Measurements from ENCODE around the gene ADAMTS2.

ADAMTS2 gene

DNA sequence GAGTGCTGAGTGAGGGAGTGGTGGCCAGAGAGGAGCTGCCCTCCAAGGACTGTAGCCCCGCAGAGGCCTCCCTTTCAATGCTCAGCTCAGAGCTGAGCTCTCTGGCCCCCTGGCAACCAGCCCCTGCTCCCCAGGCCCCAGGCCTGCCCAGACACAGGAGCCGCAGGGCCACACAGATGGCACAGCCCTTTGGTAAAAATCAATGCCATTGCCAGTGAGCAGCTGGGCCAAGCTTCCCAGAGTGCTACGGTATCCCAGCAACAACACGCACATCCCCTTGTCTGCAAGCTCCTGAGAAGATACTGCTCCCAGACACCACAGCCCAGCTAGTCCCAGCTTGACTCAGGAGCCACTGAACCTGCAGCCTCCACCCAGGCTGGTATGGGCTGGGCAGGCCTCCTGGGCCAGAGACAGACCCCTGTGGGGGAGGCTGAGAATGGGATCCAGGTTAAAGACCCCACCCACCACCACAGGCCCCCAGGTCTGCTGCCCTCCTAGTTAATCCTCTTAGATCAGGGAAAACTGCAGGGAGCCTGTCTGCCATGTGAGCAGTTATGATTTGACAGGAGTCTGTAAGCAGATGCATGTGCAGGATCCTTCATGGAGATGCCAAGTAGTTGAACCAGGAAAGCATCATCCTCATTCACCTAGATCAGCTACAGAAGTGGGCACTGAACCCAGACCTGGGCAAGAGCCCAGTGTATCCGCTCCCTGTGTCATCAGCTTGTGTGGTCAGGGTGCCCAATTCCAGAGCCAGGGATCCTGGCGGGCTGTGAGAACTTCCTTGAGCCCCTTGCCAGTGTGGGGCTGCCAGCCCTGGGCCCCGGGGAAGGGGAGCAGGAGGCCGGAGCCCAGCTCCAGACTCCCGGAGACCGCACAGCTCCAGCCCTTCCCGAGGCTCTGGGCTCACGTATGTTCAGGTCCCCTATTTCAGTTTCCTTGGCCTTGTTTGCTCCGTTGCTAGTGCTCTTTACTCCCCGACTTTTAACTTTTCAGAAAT lies 26.7 kb upstream of the ADAMTS2 start:
- no peak for DNase-seq

- DNase-seq: peak; percentile 22
Measured at GRCh38 chr5:179371121-179371510, 25.9 kb upstream of the ADAMTS2 start.

GRCh38 chr5:179370490-179371120 lies 25.3 kb upstream of the ADAMTS2 start:
- no peak for DNase-seq

DNA sequence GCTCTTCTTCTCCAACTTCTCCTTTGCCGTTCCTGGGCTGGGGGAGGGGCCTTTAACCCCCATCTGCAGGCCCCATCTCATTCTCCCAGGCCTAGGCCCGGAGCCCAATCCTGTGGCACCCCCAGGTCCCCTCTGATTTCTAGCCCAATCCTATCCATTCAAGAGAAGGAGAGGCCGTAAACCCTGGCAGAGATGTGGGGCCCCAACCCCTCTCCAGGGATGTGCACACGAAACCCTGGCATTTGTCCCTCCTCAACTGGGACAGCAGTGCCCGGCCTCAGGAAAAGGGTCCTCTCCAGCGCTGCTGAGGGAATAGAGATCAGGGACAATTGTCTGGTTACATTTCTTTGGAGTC lies 24.2 kb upstream of the ADAMTS2 start:
- no peak for DNase-seq

- no peak for DNase-seq
Measured at GRCh38 chr5:179368806-179369529, 23.7 kb upstream of the ADAMTS2 start.

DNA sequence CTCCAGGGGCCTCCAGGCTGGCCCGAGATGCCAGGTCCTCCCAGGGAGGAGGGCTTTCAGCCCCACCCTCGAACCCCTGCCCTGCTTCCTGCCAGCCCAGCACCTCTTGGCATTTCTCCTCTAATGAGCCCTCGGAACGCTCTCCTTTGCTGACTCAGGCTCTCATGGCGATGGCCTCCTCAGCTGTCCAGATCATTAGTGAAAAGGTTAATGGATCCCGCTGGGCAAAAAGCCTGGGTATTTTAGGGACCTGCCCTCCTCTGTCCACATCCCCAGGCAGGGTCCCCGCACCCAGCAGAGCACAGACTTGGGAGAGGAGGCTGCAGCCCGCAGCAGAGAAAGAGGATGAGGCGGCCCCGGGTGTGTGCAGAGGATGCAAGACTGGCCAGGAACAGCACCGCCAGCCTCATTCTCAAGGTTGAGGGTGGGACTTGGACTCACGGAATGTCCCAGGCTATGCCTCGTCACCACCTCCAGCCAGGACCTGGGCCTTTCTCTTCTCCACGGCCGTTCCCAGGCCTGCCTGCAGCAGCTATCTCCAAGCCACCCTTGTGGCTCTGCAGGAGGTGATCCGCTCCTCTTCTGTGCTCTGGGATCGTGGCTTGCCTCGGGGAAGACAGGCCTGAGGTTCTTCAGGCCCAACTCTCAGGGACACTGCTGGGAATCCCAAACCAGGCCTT lies 23.0 kb upstream of the ADAMTS2 start:
- DNase-seq: no peak

- DNase-seq: no peak
Measured at GRCh38 chr5:179367491-179367890, 22.2 kb upstream of the ADAMTS2 start.

GRCh38 chr5:179362355-179362754 lies 17.1 kb upstream of the ADAMTS2 start:
- DNase-seq: no peak

GRCh38 chr5:179361037-179361603 lies 15.9 kb upstream of the ADAMTS2 start:
- DNase-seq: no peak

DNA sequence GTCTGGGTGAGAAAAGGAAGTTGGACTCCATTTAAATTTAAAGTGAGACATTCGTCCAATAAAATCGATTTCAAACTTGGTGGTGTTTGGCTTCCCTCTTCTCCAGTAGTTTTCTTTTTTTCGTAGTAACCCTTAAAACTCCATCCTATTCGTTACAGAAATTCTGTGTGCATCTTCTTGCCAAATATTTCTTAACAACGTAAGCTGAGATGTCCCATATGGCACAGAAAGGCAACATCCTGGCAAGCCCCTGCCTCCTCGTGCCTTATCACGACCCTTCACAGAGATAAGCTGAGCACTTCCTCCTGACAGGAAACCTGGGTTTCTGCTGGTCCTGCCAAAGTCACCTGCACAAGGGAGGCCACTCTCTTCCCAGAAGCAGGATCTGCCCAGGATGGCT lies 11.8 kb upstream of the ADAMTS2 start:
- DNase-seq: no peak

DNA sequence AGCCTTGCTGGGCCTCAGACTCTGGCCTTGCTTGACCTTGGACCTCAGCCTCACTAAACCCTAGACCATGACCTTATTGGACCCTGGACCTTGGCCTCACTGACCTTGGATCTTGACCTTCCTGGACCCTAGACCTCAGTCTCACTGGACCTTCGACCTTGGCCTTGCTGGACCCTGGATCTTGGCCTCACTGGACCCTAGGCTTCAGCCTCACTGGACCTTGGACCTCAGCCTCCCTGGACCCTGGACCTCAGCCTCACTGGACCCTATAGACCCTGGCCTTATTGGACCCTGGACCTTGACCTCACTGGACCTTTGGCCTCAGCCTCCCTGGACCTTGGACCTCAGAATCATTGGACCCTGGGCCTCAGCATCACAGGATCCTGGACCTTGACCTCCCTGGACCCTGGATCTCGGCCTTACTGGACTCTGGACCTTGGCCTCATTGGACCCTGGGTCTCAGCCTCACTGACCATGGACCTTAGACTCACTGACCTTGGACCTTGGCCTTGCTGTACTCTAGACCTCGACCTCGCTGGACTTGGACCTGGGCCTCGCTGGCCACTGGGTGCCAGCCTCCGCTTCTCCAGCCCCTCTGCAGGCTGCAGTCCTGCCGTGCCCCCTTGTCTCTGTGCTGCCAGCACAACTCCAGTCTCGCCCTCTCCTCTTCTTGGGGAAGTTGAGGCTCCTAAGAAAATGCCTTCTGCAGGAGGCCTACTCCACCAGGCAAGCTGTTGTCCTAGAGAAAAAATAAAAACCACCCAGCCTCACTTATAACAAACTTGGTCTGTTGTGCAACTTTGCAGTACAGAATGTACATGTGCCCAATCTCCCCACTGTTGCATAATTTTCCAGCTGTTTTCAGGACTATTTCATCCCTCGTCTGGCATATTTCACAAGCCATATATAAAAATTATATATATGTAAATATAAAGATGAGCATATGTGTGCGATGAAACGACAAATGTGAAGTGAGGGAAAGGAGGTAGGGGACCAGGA lies 11.0 kb upstream of the ADAMTS2 start:
- no peak for DNase-seq

- DNase-seq: no peak
Measured at GRCh38 chr5:179354305-179354882, 9.1 kb upstream of the ADAMTS2 start.

- no peak for DNase-seq
Measured at GRCh38 chr5:179348843-179349242, 3.6 kb upstream of the ADAMTS2 start.

DNA sequence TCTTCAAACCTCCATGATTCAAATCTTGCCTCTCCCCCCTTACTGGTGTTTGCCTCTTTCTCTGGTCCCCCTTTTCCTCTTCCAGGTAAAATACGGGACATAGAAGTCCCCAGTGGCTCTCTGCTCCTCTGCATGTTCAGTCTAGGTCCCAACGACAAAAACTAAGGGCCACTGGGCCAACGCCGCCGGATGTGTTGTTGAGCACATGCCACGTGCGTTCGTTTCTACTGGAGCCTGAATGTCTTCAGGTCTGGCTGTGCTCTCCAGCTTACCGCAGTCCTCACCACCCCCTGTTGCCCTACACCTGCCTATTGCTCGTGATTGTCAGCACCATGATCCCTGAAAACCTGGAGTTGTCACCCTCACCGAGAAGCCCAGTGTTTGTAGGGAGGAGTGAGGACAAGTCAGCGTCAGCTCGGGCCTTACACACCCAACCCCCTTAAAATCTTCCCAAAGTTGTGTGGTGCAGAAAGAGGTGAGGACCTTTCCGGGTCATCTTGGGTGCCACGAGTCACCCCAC lies 2.8 kb upstream of the ADAMTS2 start:
- no peak for DNase-seq

DNA sequence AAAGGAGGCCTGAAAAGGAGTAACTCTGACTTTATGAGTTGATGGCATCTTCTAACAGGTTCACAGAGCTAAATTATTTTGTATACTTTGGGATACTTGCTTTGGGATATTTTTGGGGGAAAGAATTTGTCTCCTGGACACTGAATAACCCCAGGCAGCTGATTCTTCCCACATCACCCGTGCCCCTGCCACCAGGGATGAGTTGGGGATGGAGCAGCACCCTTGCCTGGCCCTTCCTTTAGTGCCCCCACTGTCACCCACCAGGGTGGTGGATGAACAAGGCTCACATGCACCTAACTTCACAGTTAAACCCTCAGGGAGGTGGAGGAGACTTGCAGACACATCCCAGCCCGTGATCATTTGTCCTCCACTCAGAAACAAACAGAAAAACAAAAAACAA lies 2.3 kb upstream of the ADAMTS2 start:
- DNase-seq: no peak

DNA sequence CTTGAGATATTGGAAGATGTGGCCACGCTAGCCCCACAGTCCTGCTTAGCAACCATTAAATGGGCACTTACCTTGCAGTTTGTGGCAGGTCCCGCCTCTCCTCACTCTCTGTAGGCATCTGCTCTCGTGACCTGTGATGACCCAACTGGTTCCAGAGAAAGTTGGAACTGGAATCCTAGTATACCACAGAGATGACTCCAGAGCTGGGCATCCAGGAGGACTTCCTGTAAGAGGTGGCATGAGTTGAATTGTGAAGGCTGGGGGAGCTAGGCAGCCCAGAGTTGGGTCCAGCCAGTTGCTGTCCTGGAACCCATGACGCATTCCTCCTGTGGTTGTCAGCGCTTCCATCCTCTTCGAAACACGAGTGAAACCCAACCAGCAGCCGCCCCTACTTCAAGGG lies 1.6 kb upstream of the ADAMTS2 start:
- DNase-seq: no peak

GRCh38 chr5:179346401-179346800 lies 1.1 kb upstream of the ADAMTS2 start:
- no peak for DNase-seq

DNA sequence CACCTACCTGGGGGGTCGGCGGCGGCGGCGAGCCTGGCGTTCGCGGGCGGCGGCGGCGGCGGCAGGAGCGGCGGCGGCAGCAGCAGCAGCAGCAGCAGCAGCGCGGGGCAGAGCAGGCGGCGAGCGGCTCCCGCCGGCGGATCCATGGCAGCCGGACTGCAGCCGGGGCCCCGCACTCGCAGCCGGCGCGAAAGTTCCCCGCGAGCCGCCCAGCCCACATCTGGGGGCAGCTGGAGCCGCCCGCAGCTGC lies 153 bp downstream of the ADAMTS2 start:
- no peak for DNase-seq

DNA sequence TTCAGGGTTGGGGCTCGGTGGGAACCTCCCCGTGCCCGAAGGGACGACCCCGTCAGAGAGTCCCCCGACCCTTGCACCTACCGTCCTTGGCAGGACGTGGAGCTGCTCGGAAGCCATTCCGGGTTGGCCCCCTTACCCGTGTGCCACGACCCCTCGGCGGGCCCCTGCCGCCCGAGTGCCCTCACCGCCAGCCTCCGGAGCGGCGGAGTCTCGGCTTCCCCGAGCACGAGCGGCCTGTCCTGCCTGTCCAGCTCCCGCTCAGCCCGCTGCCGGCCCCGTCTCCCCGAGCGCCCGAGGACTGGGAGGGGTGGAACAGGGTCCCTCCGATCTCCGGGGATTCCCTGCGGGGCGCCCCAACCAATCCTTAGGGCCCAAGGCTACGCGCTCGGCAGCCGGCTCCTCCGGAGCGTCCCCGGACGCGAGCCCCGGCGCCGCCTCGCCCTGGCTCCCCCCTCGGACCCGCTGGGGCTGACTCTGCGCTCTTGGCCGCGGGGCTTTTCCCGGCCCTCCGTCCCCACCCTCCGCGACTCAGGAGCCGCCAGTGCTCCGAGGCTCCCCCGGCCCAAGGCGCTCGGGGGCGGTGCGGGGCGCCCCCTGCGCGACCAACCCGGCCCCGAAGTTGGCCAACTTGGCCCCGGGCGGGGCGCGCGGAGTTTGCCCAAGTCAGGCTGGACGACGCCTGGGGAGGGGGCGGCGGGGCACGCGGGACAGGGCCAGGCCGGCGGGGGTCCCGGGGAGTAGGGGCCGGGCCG lies 654 bp downstream of the ADAMTS2 start:
- peak; percentile 18 for DNase-seq

DNA sequence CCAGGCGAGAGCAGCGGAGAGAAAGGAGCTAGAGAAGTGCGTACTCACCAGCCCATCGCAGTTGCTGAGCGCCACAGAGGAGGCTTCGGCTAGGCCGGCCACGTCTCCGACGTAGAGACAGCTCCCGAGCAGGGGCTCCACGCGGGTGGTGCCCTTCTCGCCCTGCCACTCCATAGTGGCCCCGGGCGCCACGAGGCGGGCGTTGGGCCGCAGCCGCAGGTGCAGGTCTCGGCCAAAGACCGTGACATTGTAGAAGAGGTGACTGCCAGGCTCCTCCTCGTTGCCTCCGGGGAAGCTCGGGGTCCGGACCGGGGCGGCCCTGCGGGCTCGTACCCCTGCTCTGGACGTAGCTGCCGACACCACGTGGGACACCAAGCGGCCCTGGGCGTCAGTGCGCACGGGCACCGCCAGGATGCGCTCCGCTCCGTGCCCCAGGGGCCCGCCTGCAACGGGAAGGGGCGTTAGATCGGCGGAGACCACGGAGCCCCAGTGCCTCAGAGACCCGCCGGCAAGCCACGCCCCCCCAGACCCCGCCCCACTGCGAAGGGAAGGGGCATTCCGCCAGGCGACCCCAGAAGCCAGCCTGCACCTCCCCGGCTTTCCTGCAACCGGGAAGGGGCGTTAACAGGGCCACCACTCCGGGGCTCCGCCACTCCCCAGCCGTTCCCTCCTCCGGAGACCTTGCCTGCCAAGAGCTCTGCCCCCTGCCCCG lies 1.4 kb downstream of the ADAMTS2 start:
- DNase-seq: peak; percentile 48
